C4-2B (cell line): Measurements from ENCODE around the gene RDX.

Source experiments
- H3K27ac ChIP-seq: fragments of 450-650 bp; 2 replicates; pipeline ENCODE4 v1.5.1; 2017
- CTCF ChIP-seq: fragments of 450-650 bp; conservative IDR thresholded peaks from 2 replicates; pipeline ENCODE4 v1.5.1; 2017; ENCODE audit warnings: mild to moderate bottlenecking
- ZFX ChIP-seq: fragments of 450-650 bp; IDR thresholded peaks from 2 replicates; pipeline ENCODE4 v1.6.1; 2017

The RDX gene

GRCh38 chr11:110190885-110191284 lies 105.5 kb downstream of the RDX start:
- no peak for TF ChIP-seq CTCF
- no peak for TF ChIP-seq ZFX
- H3K27ac ChIP-seq, result no peak overlapping the region

- TF ChIP-seq ZFX, result no peak
- TF ChIP-seq CTCF, result no peak
- no peak overlapping the region for H3K27ac ChIP-seq
Observed at GRCh38 chr11:110187731-110188130, 108.7 kb downstream of the RDX start.

- no peak overlapping the region for H3K27ac ChIP-seq
- TF ChIP-seq ZFX (no peak), CTCF (no peak)
Observed at GRCh38 chr11:110186867-110187266, 109.5 kb downstream of the RDX start.

- TF ChIP-seq CTCF (no peak), ZFX (no peak)
- no peak overlapping the region for H3K27ac ChIP-seq
Observed at GRCh38 chr11:110186456-110186855, 110.0 kb downstream of the RDX start.

GRCh38 chr11:110185599-110185998 lies 110.8 kb downstream of the RDX start:
- TF ChIP-seq CTCF, result no peak
- TF ChIP-seq ZFX, result no peak
- no peak overlapping the region for H3K27ac ChIP-seq

GRCh38 chr11:110185121-110185591 lies 111.3 kb downstream of the RDX start:
- H3K27ac ChIP-seq, result no peak overlapping the region
- TF ChIP-seq ZFX, result no peak
- TF ChIP-seq CTCF, result no peak

- no peak overlapping the region for H3K27ac ChIP-seq
- TF ChIP-seq ZFX, result no peak
- TF ChIP-seq CTCF, result no peak
Observed at GRCh38 chr11:110184456-110184855, 112.0 kb downstream of the RDX start.
